Measurements from ENCODE around the gene MPL.

Gene MPL

GRCh38 chr1:43302721-43303470 is 34.7 kb upstream of the MPL start:
- TF ChIP-seq GATA3 (IDR thresholded peaks at IDR 0.05; ENCODE audit: low read depth, low read length), result no peak
- TF ChIP-seq GATA2 (IDR thresholded peaks at IDR 0.05; ENCODE audit: low read depth, low read length), result no peak

GRCh38 chr1:43303471-43304313 is 33.9 kb upstream of the MPL start:
- TF ChIP-seq GATA2 (IDR thresholded peaks at IDR 0.05; ENCODE audit: low read depth, low read length) (no peak), GATA3 (IDR thresholded peaks at IDR 0.05; ENCODE audit: low read depth, low read length) (no peak)

GRCh38 chr1:43304314-43304681 is 33.3 kb upstream of the MPL start:
- TF ChIP-seq GATA2 (IDR thresholded peaks at IDR 0.05; ENCODE audit: low read depth, low read length) (no peak), GATA3 (IDR thresholded peaks at IDR 0.05; ENCODE audit: low read depth, low read length) (no peak)

- TF ChIP-seq GATA2 (IDR thresholded peaks at IDR 0.05; ENCODE audit: low read depth, low read length) (no peak), GATA3 (IDR thresholded peaks at IDR 0.05; ENCODE audit: low read depth, low read length) (no peak)
These were observed 32.8 kb upstream of the MPL start for GRCh38 chr1:43304771-43305300.

GRCh38 chr1:43305461-43305860 is 32.2 kb upstream of the MPL start:
- TF ChIP-seq GATA2 (IDR thresholded peaks at IDR 0.05; ENCODE audit: low read depth, low read length), result no peak
- no peak for TF ChIP-seq GATA3 (IDR thresholded peaks at IDR 0.05; ENCODE audit: low read depth, low read length)

- no peak for TF ChIP-seq GATA3 (IDR thresholded peaks at IDR 0.05; ENCODE audit: low read depth, low read length)
These were observed 31.5 kb upstream of the MPL start for GRCh38 chr1:43305926-43306687.

- TF ChIP-seq GATA3 (IDR thresholded peaks at IDR 0.05; ENCODE audit: low read depth, low read length) (no peak), GATA2 (IDR thresholded peaks at IDR 0.05; ENCODE audit: low read depth, low read length) (no peak)
These were observed 30.7 kb upstream of the MPL start for GRCh38 chr1:43306688-43307457.

GRCh38 chr1:43307458-43308158 is 30.0 kb upstream of the MPL start:
- TF ChIP-seq GATA2 (IDR thresholded peaks at IDR 0.05; ENCODE audit: low read depth, low read length), result no peak
- no peak for TF ChIP-seq GATA3 (IDR thresholded peaks at IDR 0.05; ENCODE audit: low read depth, low read length)

GRCh38 chr1:43308635-43309404 is 28.8 kb upstream of the MPL start:
- TF ChIP-seq GATA2 (IDR thresholded peaks at IDR 0.05; ENCODE audit: low read depth, low read length) (no peak), GATA3 (IDR thresholded peaks at IDR 0.05; ENCODE audit: low read depth, low read length) (no peak)

- no peak for TF ChIP-seq GATA3 (IDR thresholded peaks at IDR 0.05; ENCODE audit: low read depth, low read length)
- TF ChIP-seq GATA2 (IDR thresholded peaks at IDR 0.05; ENCODE audit: low read depth, low read length), result no peak
These were observed 28.1 kb upstream of the MPL start for GRCh38 chr1:43309405-43310025.

- TF ChIP-seq GATA2 (IDR thresholded peaks at IDR 0.05; ENCODE audit: low read depth, low read length), result no peak
- TF ChIP-seq GATA3 (IDR thresholded peaks at IDR 0.05; ENCODE audit: low read depth, low read length), result no peak
These were observed 26.1 kb upstream of the MPL start for GRCh38 chr1:43311521-43311920.

GRCh38 chr1:43312212-43312623 is 25.4 kb upstream of the MPL start:
- TF ChIP-seq GATA3 (IDR thresholded peaks at IDR 0.05; ENCODE audit: low read depth, low read length) (no peak), GATA2 (IDR thresholded peaks at IDR 0.05; ENCODE audit: low read depth, low read length) (no peak)
